Urothelium cell line (cell line): ENCODE measurements around the gene ACBD6.

Experiments used
- DNase-seq: peaks from one replicate; pipeline ENCODE4 v3.0.0; 2011; ENCODE audit warnings: low spot score, mixed read lengths
- FAIRE-seq: peaks from 2 replicates; lab custom pipeline; 2011; peaks lifted over from hg19 to GRCh38; lab: Jason Lieb, UNC

Gene ACBD6

DNA sequence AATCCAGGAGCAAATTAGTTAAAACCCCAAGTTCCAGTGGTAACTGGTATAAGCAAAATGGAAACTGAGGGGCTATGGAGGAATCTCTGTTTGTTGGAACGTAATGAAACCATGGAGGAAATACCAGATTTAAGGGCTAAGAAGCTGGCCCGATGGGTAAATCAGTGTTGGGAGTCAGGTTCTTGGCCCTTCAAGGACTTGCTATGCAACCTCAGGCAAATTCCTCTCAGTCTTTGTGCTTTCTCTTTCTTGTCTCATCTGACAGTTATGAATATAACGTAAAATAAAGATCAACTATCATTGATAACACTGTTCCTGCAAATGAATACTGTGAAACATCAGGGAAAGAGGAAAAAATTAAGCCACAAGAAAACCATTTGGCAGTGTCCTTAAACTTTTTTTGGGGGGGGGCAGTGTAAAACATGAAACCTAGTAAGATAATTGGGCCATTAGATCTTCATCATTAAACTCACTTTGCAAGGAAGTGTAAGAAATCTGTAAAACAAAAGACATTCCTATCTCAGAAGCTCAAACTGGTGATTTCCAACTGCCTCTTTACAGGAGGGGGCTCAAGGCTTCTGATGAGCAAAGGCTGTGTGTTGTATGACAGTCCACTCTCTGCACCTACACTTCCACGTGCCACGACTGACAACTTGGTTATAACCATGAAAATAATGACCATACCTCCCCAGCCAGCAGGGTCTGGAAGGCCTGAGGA lies 224.7 kb downstream of the ACBD6 start:
- FAIRE-seq = no peak

DNA sequence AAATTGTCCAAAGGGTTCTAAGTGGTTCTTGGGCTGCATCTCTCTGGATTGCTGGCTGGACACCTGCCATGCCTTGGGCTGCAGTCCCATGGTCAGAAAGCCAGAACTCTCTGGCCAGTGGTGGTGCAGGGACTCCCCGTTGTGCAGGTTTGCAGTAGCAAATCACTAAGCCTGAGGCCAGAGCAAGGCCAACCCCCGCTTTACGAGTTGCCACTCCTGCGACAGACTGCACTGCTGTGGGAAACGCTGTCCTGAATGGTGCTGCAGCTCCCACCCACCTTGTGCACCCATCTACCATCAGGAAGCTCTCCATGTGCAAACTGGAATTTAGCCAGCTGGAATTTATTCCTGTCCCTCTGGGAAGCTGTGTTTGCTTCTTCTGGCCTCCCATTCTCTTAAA lies 226.7 kb downstream of the ACBD6 start:
- no peak for DNase-seq
- no peak for FAIRE-seq

More for the DNA sequence above, 224.7 kb downstream of the ACBD6 start:
- DNase-seq = no peak

DNA sequence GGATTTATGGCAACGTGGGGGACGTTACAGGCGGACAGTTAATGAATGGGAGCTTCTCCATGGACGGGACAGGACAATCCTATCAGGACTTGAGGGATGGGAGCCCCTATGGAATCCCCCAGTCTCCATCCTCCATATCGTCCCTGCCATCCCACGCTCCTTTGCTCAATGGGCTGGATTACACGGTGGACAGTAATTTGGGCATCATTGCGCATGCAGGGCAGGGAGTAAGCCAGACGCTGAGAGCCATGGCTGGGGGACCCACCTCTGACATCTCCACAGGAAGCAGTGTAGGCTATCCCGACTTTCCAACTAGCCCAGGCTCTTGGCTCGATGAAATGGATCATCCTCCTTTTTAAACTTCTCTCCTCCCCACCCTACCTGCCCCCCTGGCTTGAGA lies 228.2 kb downstream of the ACBD6 start:
- DNase-seq (no peak), FAIRE-seq (no peak)

DNA sequence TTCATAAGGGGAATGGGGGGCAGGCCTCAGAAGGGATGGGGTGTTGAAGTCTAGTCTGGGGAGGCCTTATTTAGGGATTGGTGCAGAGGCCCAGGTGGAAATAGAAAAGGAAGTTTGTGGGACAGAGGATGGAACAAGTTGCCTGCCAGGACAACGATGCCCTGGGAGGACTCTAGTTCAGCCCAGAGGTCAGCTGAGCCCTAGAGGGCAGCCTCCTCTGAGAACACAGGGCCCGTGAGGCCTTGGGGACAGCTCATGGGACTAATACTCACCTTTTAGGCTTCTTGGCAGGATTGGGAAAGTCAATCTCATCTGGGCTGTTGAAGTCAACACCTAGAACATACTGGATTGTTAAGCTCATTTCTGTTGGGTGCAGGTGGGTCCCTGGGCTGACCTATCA lies 229.3 kb downstream of the ACBD6 start:
- no peak for DNase-seq
- no peak for FAIRE-seq

GRCh38 chr1:180272395-180272794 lies 230.0 kb downstream of the ACBD6 start:
- FAIRE-seq (no peak), DNase-seq (no peak)

DNA sequence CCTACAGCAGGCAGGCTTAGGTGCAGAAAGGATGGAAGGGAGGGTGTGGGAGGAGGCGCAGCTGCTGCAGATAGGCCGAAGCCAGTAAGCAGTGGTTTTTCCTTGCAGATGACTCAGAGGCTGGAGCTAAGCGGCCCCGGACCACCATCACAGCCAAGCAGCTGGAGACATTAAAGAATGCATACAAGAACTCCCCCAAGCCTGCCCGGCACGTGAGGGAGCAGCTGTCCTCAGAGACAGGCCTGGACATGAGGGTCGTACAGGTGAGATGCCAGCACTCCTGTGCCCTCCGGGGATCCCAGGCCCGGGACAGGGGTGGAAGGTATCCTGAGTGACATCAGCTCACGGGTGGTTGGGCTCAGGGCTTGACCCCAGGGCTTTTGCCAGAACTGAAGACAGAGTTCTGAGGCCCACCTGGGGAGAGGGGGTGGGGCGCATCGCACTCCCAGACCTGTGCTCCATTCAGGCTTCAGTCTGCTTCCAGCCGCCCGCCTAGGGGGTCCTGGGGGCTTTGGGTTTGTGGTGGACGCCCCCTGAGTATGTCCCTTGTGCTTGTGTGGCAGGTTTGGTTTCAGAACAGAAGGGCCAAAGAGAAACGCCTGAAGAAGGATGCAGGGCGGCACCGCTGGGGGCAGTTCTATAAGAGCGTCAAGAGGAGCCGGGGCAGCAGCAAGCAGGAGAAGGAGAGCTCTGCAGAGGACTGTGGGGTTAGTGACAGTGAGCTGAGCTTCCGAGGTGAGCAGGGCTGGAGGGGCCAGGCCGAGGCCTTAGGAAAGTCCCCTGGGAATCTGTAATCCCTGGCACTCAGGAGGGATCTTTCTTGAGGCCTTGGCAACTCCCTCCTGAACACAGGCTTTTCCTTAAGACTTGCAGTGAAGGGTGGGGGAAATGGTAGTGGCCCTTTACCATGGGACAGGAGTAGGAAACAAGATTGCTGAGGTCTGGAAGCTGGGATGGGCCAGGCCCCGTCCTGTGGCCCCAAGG lies 230.8 kb downstream of the ACBD6 start:
- FAIRE-seq (peak; percentile 71), DNase-seq (no peak)

- DNase-seq (no peak), FAIRE-seq (no peak)
Measured at GRCh38 chr1:180270530-180271271, 231.7 kb downstream of the ACBD6 start.

- DNase-seq (no peak), FAIRE-seq (no peak)
Measured at GRCh38 chr1:180269645-180270529, 232.5 kb downstream of the ACBD6 start.

- no peak for FAIRE-seq
Measured at GRCh38 chr1:180268556-180269075, 233.8 kb downstream of the ACBD6 start.

GRCh38 chr1:180267761-180268555 lies 234.4 kb downstream of the ACBD6 start:
- FAIRE-seq (no peak), DNase-seq (no peak)

More at GRCh38 chr1:180268556-180269075, 233.8 kb downstream of the ACBD6 start:
- DNase-seq = no peak

GRCh38 chr1:180267211-180267561 lies 235.2 kb downstream of the ACBD6 start:
- FAIRE-seq = no peak
- DNase-seq = no peak

- FAIRE-seq (no peak), DNase-seq (no peak)
Measured at GRCh38 chr1:180266275-180267210, 235.8 kb downstream of the ACBD6 start.

DNA sequence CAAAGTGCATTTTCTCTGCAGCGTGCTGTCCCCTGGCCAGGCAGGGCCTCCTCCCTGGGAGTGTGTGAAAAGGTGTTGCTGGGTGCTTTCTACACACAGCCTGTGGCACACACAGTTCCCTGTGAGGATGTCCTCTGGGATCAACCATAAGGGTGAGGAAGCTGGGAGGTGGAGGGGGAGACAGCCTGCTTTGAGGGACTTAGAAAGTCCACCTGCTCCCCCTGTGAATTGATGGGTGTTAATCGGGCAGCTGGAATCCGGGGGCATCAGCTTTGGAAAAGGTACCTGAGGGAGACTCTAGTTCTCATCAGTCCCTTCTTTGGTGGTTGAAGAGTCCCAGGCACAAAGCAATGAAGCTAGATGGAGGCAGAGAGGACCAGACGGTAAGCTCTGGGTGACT lies 236.5 kb downstream of the ACBD6 start:
- DNase-seq (no peak), FAIRE-seq (no peak)

- FAIRE-seq = no peak
- DNase-seq = no peak
Measured at GRCh38 chr1:180265201-180265600, 237.2 kb downstream of the ACBD6 start.

- DNase-seq (no peak), FAIRE-seq (no peak)
Measured at GRCh38 chr1:180264595-180264994, 237.8 kb downstream of the ACBD6 start.

DNA sequence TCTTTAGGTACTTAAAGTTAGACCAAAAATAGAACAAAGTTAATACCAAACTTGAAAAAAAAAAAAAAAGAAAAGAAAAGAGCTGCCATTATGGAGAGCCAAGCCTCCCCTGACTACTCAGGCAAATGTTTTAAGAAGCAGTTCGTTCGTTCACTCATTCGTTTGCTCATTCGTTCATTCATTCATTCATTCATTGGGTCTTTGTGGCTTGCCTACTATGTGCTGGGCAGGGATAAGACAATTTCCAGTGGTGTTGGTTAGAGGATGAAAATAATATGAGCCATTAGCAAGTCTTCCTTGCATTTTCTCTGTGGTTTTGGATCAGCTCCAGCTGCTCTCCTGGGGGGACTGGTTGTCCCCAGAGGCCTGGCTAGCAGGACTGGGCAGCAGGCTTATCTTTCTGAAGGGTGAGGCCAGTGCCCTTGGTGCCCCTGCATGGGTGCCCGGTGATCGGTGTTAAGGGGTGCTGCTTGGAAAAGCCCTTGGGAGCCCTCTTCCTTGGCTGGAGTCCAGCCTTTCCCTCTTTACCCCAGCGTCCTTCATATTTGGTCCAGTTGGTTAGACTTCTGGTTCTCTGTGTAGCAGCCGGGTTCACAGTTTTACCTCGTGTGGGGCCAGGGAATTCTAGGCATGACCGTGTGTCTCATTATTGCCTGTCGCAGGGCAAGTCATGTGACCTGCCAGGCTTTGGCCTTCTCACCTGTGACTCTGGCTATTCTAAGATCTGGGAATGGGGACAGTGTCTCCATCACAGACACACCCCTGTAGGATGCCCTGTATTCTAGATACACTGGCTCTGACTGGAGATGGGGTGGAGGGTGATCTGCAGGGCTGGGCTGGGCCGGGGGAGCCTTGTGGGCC lies 239.5 kb downstream of the ACBD6 start:
- FAIRE-seq = peak; percentile 30
- DNase-seq = no peak

DNA sequence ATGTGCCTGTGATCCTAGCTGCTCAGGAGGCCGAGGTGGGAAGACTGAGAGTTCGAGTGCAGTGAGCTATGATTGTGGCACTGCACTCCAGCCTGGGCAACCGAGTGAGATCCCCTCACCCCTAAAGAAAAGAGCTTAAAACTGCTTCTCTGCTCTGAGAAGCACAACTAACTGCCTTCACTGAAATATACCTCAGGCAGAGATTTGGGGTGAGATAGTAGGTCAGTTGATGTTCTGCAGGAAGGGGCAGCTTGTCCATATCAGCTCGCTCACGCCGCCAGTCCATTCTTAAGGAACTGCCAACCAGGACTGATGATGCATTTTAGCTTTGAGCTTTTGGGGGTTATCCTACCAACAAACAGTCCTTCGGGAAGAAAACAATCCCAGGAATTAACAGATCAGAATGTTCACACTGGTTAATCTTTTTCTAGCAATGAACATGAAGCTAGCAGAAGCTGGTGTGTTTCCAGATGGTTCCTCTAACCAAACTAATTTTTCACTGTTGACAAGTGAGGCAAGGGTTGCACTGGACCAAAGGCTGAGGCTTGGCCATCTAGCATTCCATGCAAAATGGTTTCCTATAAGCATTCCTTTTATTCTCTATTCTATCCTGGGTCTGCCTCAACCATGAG lies 240.7 kb downstream of the ACBD6 start:
- no peak for DNase-seq
- FAIRE-seq = no peak
